ELR (cell line): ENCODE measurements around the gene OGFR.
A peak's percentile ranks its signal among the peaks of the same experiment; 100 is the strongest.

ENCODE experiments used
- DNase-seq: peaks from one replicate; pipeline ENCODE4 v3.0.0-alpha.2; 2015; ENCODE audit warnings: low read depth

OGFR gene

GRCh38 chr20:62799873-62800272 is 4.8 kb upstream of the OGFR start:
- DNase-seq: peak; percentile 43

GRCh38 chr20:62800314-62801259 is 4.0 kb upstream of the OGFR start:
- DNase-seq: no peak

GRCh38 chr20:62801284-62802010 is 3.2 kb upstream of the OGFR start:
- no peak for DNase-seq

- DNase-seq: no peak
Observed at GRCh38 chr20:62802026-62802712, 2.5 kb upstream of the OGFR start.

GRCh38 chr20:62804021-62804626 is 511 bp upstream of the OGFR start:
- DNase-seq: peak; percentile 44

- peak; percentile 42 for DNase-seq
Observed at GRCh38 chr20:62805155-62805710, 598 bp downstream of the OGFR start.

GRCh38 chr20:62805711-62806382 is 1.2 kb downstream of the OGFR start:
- DNase-seq: peak; percentile 41

GRCh38 chr20:62806383-62807050 is 1.9 kb downstream of the OGFR start:
- no peak for DNase-seq

GRCh38 chr20:62807444-62808210 is 3.0 kb downstream of the OGFR start:
- no peak for DNase-seq

GRCh38 chr20:62808211-62808865 is 3.7 kb downstream of the OGFR start:
- DNase-seq: peak; percentile 76

GRCh38 chr20:62809530-62810428 is 5.1 kb downstream of the OGFR start:
- no peak for DNase-seq

GRCh38 chr20:62811320-62811719 is 6.7 kb downstream of the OGFR start:
- DNase-seq: no peak

GRCh38 chr20:62811720-62812119 is 7.1 kb downstream of the OGFR start:
- no peak for DNase-seq

GRCh38 chr20:62812181-62812906 is 7.7 kb downstream of the OGFR start:
- DNase-seq: no peak

GRCh38 chr20:62812907-62813200 is 8.2 kb downstream of the OGFR start:
- no peak for DNase-seq

GRCh38 chr20:62813588-62813987 is 9.0 kb downstream of the OGFR start:
- no peak for DNase-seq

- DNase-seq: no peak
Observed at GRCh38 chr20:62814060-62814708, 9.5 kb downstream of the OGFR start.
